A549 (cell line): Measurements from ENCODE around the gene MAP3K20.

Experiments
- CEBPB ChIP-seq, 2 experiments: fragments of >200 bp in 1 of 2; sonication (Bioruptor Twin) in 1 of 2; formaldehyde crosslinking in 1 of 2; IDR thresholded peaks; 2 replicates each; pipeline ENCODE4 v1.6.1; 2012 to 2016
- EP300 ChIP-seq, 2 experiments: fragments of >200 bp; sonication (Bioruptor Twin); formaldehyde crosslinking; IDR thresholded peaks; 2 replicates in 1 of 2; 3 replicates in 1 of 2; pipeline ENCODE4 v1.6.1; 2016 to 2017
- FOSB ChIP-seq: fragments of 250-450 bp; sonication (Bioruptor Pico); IDR thresholded peaks from 2 replicates; pipeline ENCODE4 v1.5.0; 2020; ENCODE audit warnings: mild to moderate bottlenecking, moderate library complexity
- MAX ChIP-seq: IDR thresholded peaks from 2 replicates; pipeline ENCODE4 v1.6.1; 2012
- NR3C1 ChIP-seq: fragments of >200 bp; sonication (Bioruptor Twin); formaldehyde crosslinking; IDR thresholded peaks from 3 replicates; pipeline ENCODE4 v1.6.1; 2017
- PHF8 ChIP-seq: fragments of 200-600 bp; sonication (generic); IDR thresholded peaks from 2 replicates; pipeline ENCODE4 v1.6.1; 2016; ENCODE audit warnings: low read depth, mild to moderate bottlenecking, antibody characterized with exemption, moderate library complexity, borderline replicate concordance
- POLR2A ChIP-seq: IDR thresholded peaks from 2 replicates; pipeline ENCODE4 v1.6.1; 2012; ENCODE audit warnings: mild to moderate bottlenecking, low read length
- RFX5 ChIP-seq: fragments of 450-650 bp; IDR thresholded peaks from 2 replicates; pipeline ENCODE4 v1.7.1; 2014; ENCODE audit warnings: antibody characterized with exemption, mild to moderate bottlenecking, moderate library complexity
- SMC3 ChIP-seq: fragments of >200 bp; sonication (Bioruptor Twin); formaldehyde crosslinking; IDR thresholded peaks from 3 replicates; pipeline ENCODE4 v1.6.1; 2018; ENCODE audit warnings: inconsistent platforms
- ZFP36 ChIP-seq: fragments of 450-650 bp; IDR thresholded peaks from 2 replicates; pipeline ENCODE4 v1.6.1; 2014; ENCODE audit warnings: borderline replicate concordance; ENCODE audit not compliant: partially characterized antibody
- TF ChIP-seq, protein P1 (sequence below): fragments of >200 bp; sonication (Bioruptor Twin); formaldehyde crosslinking; IDR thresholded peaks from 3 replicates; pipeline ENCODE4 v1.5.1; 2016

- TF ChIP-seq FOSB (CRISPR knock-in tag) (no peak), NR3C1 (no peak), SMC3 (no peak), RFX5 (no peak), POLR2A (no peak), PHF8 (no peak), MAX (no peak), CEBPB (IDR thresholded peaks at IDR 0.05) (no peak), ZFP36 (no peak), EP300 (IDR thresholded peaks at IDR 0.05) (no peak)
- TF ChIP-seq, protein P1, sequence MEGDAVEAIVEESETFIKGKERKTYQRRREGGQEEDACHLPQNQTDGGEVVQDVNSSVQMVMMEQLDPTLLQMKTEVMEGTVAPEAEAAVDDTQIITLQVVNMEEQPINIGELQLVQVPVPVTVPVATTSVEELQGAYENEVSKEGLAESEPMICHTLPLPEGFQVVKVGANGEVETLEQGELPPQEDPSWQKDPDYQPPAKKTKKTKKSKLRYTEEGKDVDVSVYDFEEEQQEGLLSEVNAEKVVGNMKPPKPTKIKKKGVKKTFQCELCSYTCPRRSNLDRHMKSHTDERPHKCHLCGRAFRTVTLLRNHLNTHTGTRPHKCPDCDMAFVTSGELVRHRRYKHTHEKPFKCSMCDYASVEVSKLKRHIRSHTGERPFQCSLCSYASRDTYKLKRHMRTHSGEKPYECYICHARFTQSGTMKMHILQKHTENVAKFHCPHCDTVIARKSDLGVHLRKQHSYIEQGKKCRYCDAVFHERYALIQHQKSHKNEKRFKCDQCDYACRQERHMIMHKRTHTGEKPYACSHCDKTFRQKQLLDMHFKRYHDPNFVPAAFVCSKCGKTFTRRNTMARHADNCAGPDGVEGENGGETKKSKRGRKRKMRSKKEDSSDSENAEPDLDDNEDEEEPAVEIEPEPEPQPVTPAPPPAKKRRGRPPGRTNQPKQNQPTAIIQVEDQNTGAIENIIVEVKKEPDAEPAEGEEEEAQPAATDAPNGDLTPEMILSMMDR: no peak
Observed at GRCh38 chr2:173230181-173230580, 154.5 kb downstream of the MAP3K20 start.
